GM12878 (cell line): ENCODE data around the gene ITGA3. TPM values are rescaled to one million over a fixed set of nuclear protein-coding genes. Genes with fewer than 3 reads are reported as not detected.
A peak's percentile ranks its signal among the peaks of the same experiment; 100 is the strongest.

ENCODE experiments used
- ATAC-seq: fragments of 200-7000 bp; cut with Tn5 transposase; 3 replicates; pipeline ENCODE4 v1.9.1; 2020; ENCODE audit warnings: mild to moderate bottlenecking, moderate library complexity
- BruUV-seq: library from RNA; stranded (reverse); fragments of 400-500 nt; replicated peaks from 2 replicates; lab custom pipeline; 2021; lab: Mats Ljungman, UMichigan
- CTCF ChIA-PET: fragments of 300-600 bp; sonication (Branson Sonifier 250); formaldehyde crosslinking; extraction: SDS; loops from one replicate; lab custom pipeline; 2021; ENCODE audit warnings: inconsistent platforms; lab: Yijun Ruan, JAX
- POLR2A ChIA-PET: fragments of 350-600 bp; formaldehyde crosslinking; extraction: SDS; loops from one replicate; lab custom pipeline; 2021; ENCODE audit warnings: inconsistent platforms; lab: Charles Lee
- RAD21 ChIA-PET: fragments of 300-600 bp; sonication (Branson Sonifier 250); formaldehyde crosslinking; loops from one replicate; lab custom pipeline; 2023; ENCODE audit warnings: antibody characterized with exemption; ENCODE audit not compliant: unreplicated experiment; lab: Charles Lee
- SMC1A ChIA-PET: fragments of 300-600 bp; sonication (Branson Sonifier 250); formaldehyde crosslinking; loops from one replicate; lab custom pipeline; 2023; ENCODE audit not compliant: unreplicated experiment, uncharacterized antibody; lab: Charles Lee
- DNase-seq: peaks from one replicate; pipeline ENCODE4 v3.0.0-alpha.2; 2011; ENCODE audit warnings: low read depth, low spot score
- FAIRE-seq: peaks from 3 replicates; lab custom pipeline; 2011; peaks lifted over from hg19 to GRCh38; lab: Jason Lieb, UNC
- H2AFZ ChIP-seq: 2 replicates; pipeline ENCODE4 v1.6.0; 2011; ENCODE audit warnings: low read depth, low read length, control low read depth; ENCODE audit not compliant: control insufficient read depth
- H3K27ac ChIP-seq: 2 replicates; pipeline ENCODE4 v1.5.1; 2011; ENCODE audit warnings: control low read depth; ENCODE audit not compliant: control insufficient read depth, insufficient read depth
- H3K27me3 ChIP-seq, 2 experiments: replicated peaks in 1 of 2; 2 replicates each; pipeline versions ENCODE4 v1.6.0 to v1.6.1; 2011; ENCODE audit warnings: low read length in 1 of 2; ENCODE audit not compliant: control insufficient read depth in 2 of 2, insufficient read depth in 2 of 2
- H3K36me3 ChIP-seq, 2 experiments: 2 replicates each; pipeline ENCODE4 v1.5.1; 2011; ENCODE audit warnings: low read length in 1 of 2; ENCODE audit not compliant: control insufficient read depth in 2 of 2, insufficient read depth in 2 of 2
- H3K4me1 ChIP-seq: 2 replicates; pipeline ENCODE4 v1.6.1; 2011; ENCODE audit warnings: mild to moderate bottlenecking, low read length, moderate library complexity, mixed read lengths; ENCODE audit not compliant: control insufficient read depth, insufficient read depth
- H3K4me2 ChIP-seq: 2 replicates; pipeline ENCODE4 v1.6.0; 2011; ENCODE audit warnings: control low read depth; ENCODE audit not compliant: control insufficient read depth, insufficient read depth
- H3K4me3 ChIP-seq: fragments of 200-600 bp; sonication (generic); 2 replicates; pipeline ENCODE4 v1.5.1; 2016
- H3K79me2 ChIP-seq: 2 replicates; pipeline ENCODE4 v1.6.0; 2011; ENCODE audit warnings: low read length; ENCODE audit not compliant: control insufficient read depth, insufficient read depth
- H3K9ac ChIP-seq: 2 replicates; pipeline ENCODE4 v1.8.0; 2011; ENCODE audit warnings: low read length, control low read depth, mixed read lengths; ENCODE audit not compliant: control insufficient read depth, insufficient read depth
- H3K9me3 ChIP-seq: replicated peaks from 3 replicates; pipeline ENCODE4 v1.5.1; 2011; ENCODE audit warnings: mild to moderate bottlenecking, low read length; ENCODE audit not compliant: control insufficient read depth, insufficient read depth
- H4K20me1 ChIP-seq: 2 replicates; pipeline ENCODE4 v1.6.0; 2011; ENCODE audit not compliant: control insufficient read depth, insufficient read depth
- ASH2L ChIP-seq: fragments of 300-600, 200-600 bp; sonication (generic); IDR thresholded peaks from 2 replicates; pipeline ENCODE4 v1.6.1; 2017; ENCODE audit warnings: low read depth, mild to moderate bottlenecking, borderline replicate concordance
- CHD4 ChIP-seq: fragments of 200-600 bp; sonication (generic); IDR thresholded peaks from 2 replicates; pipeline ENCODE4 v1.6.1; 2016; ENCODE audit warnings: mild to moderate bottlenecking
- GATAD2B ChIP-seq: fragments of 450-650 bp; conservative IDR thresholded peaks from 2 replicates; pipeline ENCODE4 v1.6.1; 2017; ENCODE audit warnings: low read depth, mild to moderate bottlenecking, moderate library complexity
- MXI1 ChIP-seq: fragments of 150-350 bp; IDR thresholded peaks from 2 replicates; pipeline ENCODE4 v1.6.1; 2011; ENCODE audit warnings: low read depth, mild to moderate bottlenecking, inconsistent platforms, low read length, improper control_type of control experiment
- RFX5 ChIP-seq: IDR thresholded peaks from 2 replicates; pipeline ENCODE4 v1.6.1; 2011; ENCODE audit warnings: low read depth, low read length, improper control_type of control experiment
- RUNX3 ChIP-seq: IDR thresholded peaks from 2 replicates; pipeline ENCODE4 v1.6.1; 2012; ENCODE audit warnings: low read length, inconsistent platforms
- SIN3A ChIP-seq: IDR thresholded peaks from 2 replicates; pipeline ENCODE4 v1.6.1; 2012; ENCODE audit warnings: low read depth, low read length, improper control_type of control experiment
- ZNF274 ChIP-seq: IDR thresholded peaks from one replicate; pipeline ENCODE4 v1.8.0; 2011; ENCODE audit not compliant: insufficient read length, insufficient read depth
- WGBS: methylation state at CpG from one replicate; pipeline ENCODE4 v1.1.6; 2016; ENCODE audit warnings: low lambda C conversion rate; ENCODE audit not compliant: insufficient replicate concordance, insufficient coverage; ENCODE audit errors: missing lambda C conversion rate; 5-methylcytosine and 5-hydroxymethylcytosine counted together
- in situ Hi-C: fragments of 300-500 bp; cut with MboI; formaldehyde crosslinking; loops from 9 replicates; pipeline ENCODE4 v1.14.3; 2018; ENCODE audit warnings: mixed read lengths
- intact Hi-C: fragments of 100-400 bp; cut with micrococcal nuclease; formaldehyde crosslinking; loops from one replicate; pipeline ENCODE4 v1.14.2; 2022; ENCODE audit not compliant: unreplicated experiment
- polyA plus RNA-seq, 11 experiments: library from polyadenylated mRNA; depleted of rRNA in 4 of 11; unstranded in 6 of 11; stranded (reverse) in 5 of 11; fragments of >200 nt; fragmentation: Nextera tagmentation in 4 of 11; fragmentation: Illumina TruSeq in 1 of 11; extraction: Ambion mirVana in 4 of 11; extraction: Trizol in 1 of 11; gene quantifications; 1 replicate in 1 of 11; 2 replicates in 10 of 11; pipeline versions ENCODE4 v1.2.1 to v1.2.3, GENCODE V29; 2011 to 2016; ENCODE audit warnings: inconsistent platforms in 2 of 11, missing spikeins in 2 of 11, low read depth in 1 of 11
- total RNA-seq, 4 experiments: library from RNA; depleted of rRNA in 3 of 4; stranded (reverse); fragments of >200 nt in 3 of 4; fragmentation: Illumina TruSeq in 1 of 4; extraction: Trizol in 1 of 4; gene quantifications; 2 replicates each; pipeline versions ENCODE4 v1.2.1 to v1.2.3, GENCODE V29; 2013 to 2021
- TF ChIP-seq, protein P1 (sequence below): IDR thresholded peaks from 2 replicates; pipeline ENCODE4 v1.6.1; 2012; ENCODE audit warnings: low read depth, low read length, improper control_type of control experiment
- TF ChIP-seq, protein P2 (sequence below): fragments of 450-650 bp; IDR thresholded peaks from 2 replicates; pipeline ENCODE4 v1.6.1; 2017; ENCODE audit warnings: mild to moderate bottlenecking, moderate library complexity

ITGA3 gene
- total and polyA plus RNA-seq, 10 of the 15 experiments (the other 5 are each of a cell fraction or from before 2014, with no cell fraction given): 0.29 to 13.4 (median 6.6) TPM

DNA sequence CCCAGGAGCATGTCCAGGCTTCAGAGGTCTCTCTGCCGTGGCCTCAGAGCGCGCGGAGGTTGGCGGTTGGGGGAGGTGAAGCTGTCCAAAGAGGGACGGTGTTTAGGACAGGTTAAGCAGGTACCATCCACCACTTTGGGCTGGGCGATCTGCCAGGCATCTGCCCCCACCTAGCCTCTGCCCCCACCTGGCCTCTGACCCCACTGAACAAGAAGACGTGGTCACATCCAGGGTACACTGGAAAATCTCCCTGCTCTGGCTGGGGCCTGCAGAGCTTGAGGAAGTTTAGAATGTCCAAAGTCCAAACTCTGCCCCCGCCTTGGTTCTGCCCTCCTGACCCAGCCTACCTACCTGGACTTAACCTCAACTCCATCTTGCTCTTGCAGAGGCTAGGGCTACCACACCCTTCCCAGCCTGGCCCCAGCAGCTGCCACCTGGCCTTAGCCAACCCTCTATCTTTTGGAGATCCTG is 1.6 kb downstream of the ITGA3 start:
- ChIA-PET RAD21 (interaction anchor here (1.6 kb wide), 1 partner anchor 30 kb away, joined by 7 read pairs; no protein-coding TSS in a partner anchor), POLR2A (no interaction called here), SMC1A (interaction anchor here (0.9 to 3.1 kb wide), 5 partner anchors 25 to 60 kb away, joined by 3 to 7 read pairs (median 4); partner anchors contain the start of gene PDK2), CTCF (interaction anchor here (1.0 to 6.4 kb wide), 9 partner anchors 9 to 196 kb away, joined by 3 to 38 read pairs (median 9); partner anchors contain the start of gene PDK2)
- peak overlapping the region; percentile 90; the same call in 1 of the 2 replicates for H3K4me3 ChIP-seq
- DNase-seq (no peak), ATAC-seq (no peak), FAIRE-seq (no peak)
- H3K4me2 ChIP-seq: peak overlapping the region; percentile 97
- no peak overlapping the region for H3K9ac ChIP-seq
- in situ Hi-C loops (no loop called here), intact Hi-C loops (loop anchor here (2.0 kb wide), 1 partner anchor 37 kb away; the partner anchor contains the start of gene PDK2)
- no peak overlapping the region for H3K27ac ChIP-seq
- H3K36me3 ChIP-seq: no peaks in the 10 kb centered on the region
- BruUV-seq: no TSS peak
- no peaks in the 10 kb centered on the region for H3K79me2 ChIP-seq
- no peaks in the 10 kb centered on the region for H3K27me3 ChIP-seq
- H3K4me1 ChIP-seq: peaks cover 5% of the 10 kb centered on the region; the same call in 1 of the 2 replicates
- no peak overlapping the region for H2AFZ ChIP-seq
- no peaks in the 10 kb centered on the region for H4K20me1 ChIP-seq
- 96% methylated on average over 9 of the region's 9 CpGs for WGBS
- no peak for TF ChIP-seq GATAD2B
- no peak for TF ChIP-seq RUNX3
- no peak for TF ChIP-seq MXI1
- TF ChIP-seq RFX5: no peak
- TF ChIP-seq, protein P1, sequence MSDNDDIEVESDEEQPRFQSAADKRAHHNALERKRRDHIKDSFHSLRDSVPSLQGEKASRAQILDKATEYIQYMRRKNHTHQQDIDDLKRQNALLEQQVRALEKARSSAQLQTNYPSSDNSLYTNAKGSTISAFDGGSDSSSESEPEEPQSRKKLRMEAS: no peak
- no peak for TF ChIP-seq ZNF274
- TF ChIP-seq SIN3A: no peak
- no peak for TF ChIP-seq ASH2L
- no peak for TF ChIP-seq CHD4
- TF ChIP-seq, protein P2, sequence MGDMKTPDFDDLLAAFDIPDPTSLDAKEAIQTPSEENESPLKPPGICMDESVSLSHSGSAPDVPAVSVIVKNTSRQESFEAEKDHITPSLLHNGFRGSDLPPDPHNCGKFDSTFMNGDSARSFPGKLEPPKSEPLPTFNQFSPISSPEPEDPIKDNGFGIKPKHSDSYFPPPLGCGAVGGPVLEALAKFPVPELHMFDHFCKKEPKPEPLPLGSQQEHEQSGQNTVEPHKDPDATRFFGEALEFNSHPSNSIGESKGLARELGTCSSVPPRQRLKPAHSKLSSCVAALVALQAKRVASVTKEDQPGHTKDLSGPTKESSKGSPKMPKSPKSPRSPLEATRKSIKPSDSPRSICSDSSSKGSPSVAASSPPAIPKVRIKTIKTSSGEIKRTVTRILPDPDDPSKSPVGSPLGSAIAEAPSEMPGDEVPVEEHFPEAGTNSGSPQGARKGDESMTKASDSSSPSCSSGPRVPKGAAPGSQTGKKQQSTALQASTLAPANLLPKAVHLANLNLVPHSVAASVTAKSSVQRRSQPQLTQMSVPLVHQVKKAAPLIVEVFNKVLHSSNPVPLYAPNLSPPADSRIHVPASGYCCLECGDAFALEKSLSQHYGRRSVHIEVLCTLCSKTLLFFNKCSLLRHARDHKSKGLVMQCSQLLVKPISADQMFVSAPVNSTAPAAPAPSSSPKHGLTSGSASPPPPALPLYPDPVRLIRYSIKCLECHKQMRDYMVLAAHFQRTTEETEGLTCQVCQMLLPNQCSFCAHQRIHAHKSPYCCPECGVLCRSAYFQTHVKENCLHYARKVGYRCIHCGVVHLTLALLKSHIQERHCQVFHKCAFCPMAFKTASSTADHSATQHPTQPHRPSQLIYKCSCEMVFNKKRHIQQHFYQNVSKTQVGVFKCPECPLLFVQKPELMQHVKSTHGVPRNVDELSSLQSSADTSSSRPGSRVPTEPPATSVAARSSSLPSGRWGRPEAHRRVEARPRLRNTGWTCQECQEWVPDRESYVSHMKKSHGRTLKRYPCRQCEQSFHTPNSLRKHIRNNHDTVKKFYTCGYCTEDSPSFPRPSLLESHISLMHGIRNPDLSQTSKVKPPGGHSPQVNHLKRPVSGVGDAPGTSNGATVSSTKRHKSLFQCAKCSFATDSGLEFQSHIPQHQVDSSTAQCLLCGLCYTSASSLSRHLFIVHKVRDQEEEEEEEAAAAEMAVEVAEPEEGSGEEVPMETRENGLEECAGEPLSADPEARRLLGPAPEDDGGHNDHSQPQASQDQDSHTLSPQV: no peak
- no peaks in the 10 kb centered on the region for H3K9me3 ChIP-seq
